ENCODE data around the gene UPK1B.

UPK1B gene

GRCh38 chr3:119175872-119176756, 2.7 kb downstream of the UPK1B start:
- in situ Hi-C loops (cut with HindIII; ENCODE audit: low sequenced_read_pairs), result no loop called here

GRCh38 chr3:119176778-119177177, 3.4 kb downstream of the UPK1B start:
- in situ Hi-C loops (cut with HindIII; ENCODE audit: low sequenced_read_pairs), result no loop called here

GRCh38 chr3:119177321-119177720, 3.9 kb downstream of the UPK1B start:
- in situ Hi-C loops (cut with HindIII; ENCODE audit: low sequenced_read_pairs), result no loop called here

GRCh38 chr3:119181765-119182164, 8.4 kb downstream of the UPK1B start:
- in situ Hi-C loops (cut with HindIII; ENCODE audit: low sequenced_read_pairs), result no loop called here

- in situ Hi-C loops (cut with HindIII; ENCODE audit: low sequenced_read_pairs), result no loop called here
These were observed 10.7 kb downstream of the UPK1B start for GRCh38 chr3:119184111-119184510.

- in situ Hi-C loops (cut with HindIII; ENCODE audit: low sequenced_read_pairs), result no loop called here
These were observed 11.6 kb downstream of the UPK1B start for GRCh38 chr3:119184796-119185570.

- in situ Hi-C loops (cut with HindIII; ENCODE audit: low sequenced_read_pairs), result no loop called here
These were observed 13.9 kb downstream of the UPK1B start for GRCh38 chr3:119187266-119187665.

GRCh38 chr3:119191800-119192199, 18.4 kb downstream of the UPK1B start:
- in situ Hi-C loops (cut with HindIII; ENCODE audit: low sequenced_read_pairs), result no loop called here

GRCh38 chr3:119194237-119195150, 21.1 kb downstream of the UPK1B start:
- in situ Hi-C loops (cut with HindIII; ENCODE audit: low sequenced_read_pairs), result no loop called here

GRCh38 chr3:119195151-119195476, 21.7 kb downstream of the UPK1B start:
- in situ Hi-C loops (cut with HindIII; ENCODE audit: low sequenced_read_pairs), result no loop called here

- in situ Hi-C loops (cut with HindIII; ENCODE audit: low sequenced_read_pairs), result no loop called here
These were observed 22.5 kb downstream of the UPK1B start for GRCh38 chr3:119195911-119196310.

- in situ Hi-C loops (cut with HindIII; ENCODE audit: low sequenced_read_pairs), result no loop called here
These were observed 31.8 kb downstream of the UPK1B start for GRCh38 chr3:119205209-119205608.

GRCh38 chr3:119205685-119206084, 32.3 kb downstream of the UPK1B start:
- in situ Hi-C loops (cut with HindIII; ENCODE audit: low sequenced_read_pairs), result no loop called here

GRCh38 chr3:119206611-119207511, 33.5 kb downstream of the UPK1B start:
- in situ Hi-C loops (cut with HindIII; ENCODE audit: low sequenced_read_pairs), result no loop called here

- in situ Hi-C loops (cut with HindIII; ENCODE audit: low sequenced_read_pairs), result no loop called here
These were observed 34.1 kb downstream of the UPK1B start for GRCh38 chr3:119207512-119207875.

GRCh38 chr3:119211193-119211592, 37.8 kb downstream of the UPK1B start:
- in situ Hi-C loops (cut with HindIII; ENCODE audit: low sequenced_read_pairs), result no loop called here

GRCh38 chr3:119211803-119212202, 38.4 kb downstream of the UPK1B start:
- in situ Hi-C loops (cut with HindIII; ENCODE audit: low sequenced_read_pairs), result no loop called here

- in situ Hi-C loops (cut with HindIII; ENCODE audit: low sequenced_read_pairs), result no loop called here
These were observed 45.7 kb downstream of the UPK1B start for GRCh38 chr3:119219069-119219468.

GRCh38 chr3:119220198-119220597, 46.8 kb downstream of the UPK1B start:
- in situ Hi-C loops (cut with HindIII; ENCODE audit: low sequenced_read_pairs), result no loop called here

GRCh38 chr3:119220970-119221667, 47.7 kb downstream of the UPK1B start:
- in situ Hi-C loops (cut with HindIII; ENCODE audit: low sequenced_read_pairs), result no loop called here

Data from DLD1 (cell line).